Esophagus squamous epithelium (tissue), 5 donors: Measurements from ENCODE around the gene KRTAP22-2. TPM values are rescaled to one million over a fixed set of nuclear protein-coding genes. Genes with fewer than 3 reads are reported as not detected.

Source experiments
- DNase-seq: peaks from one replicate; lab custom pipeline; 2025; lab: John Stamatoyannopoulos, UW
- H3K27ac ChIP-seq, 4 donors: fragments of 200-600 bp; sonication (generic); one replicate each; pipeline ENCODE4 v1.5.1; 2016 to 2019; ENCODE audit warnings: mild to moderate bottlenecking in 1 of 4
- H3K27me3 ChIP-seq, 4 donors: fragments of 200-600 bp; sonication (generic); 1 replicate in 3 of 4; 2 replicates in 1 of 4; pipeline versions ENCODE4 v1.5.1 to v1.6.0; 2017 to 2021; ENCODE audit warnings: antibody characterized with exemption in 1 of 4
- H3K36me3 ChIP-seq, 3 donors: fragments of 200-600 bp; sonication (generic); one replicate each; pipeline ENCODE4 v1.5.1; 2016 to 2019
- H3K4me1 ChIP-seq, 3 donors: fragments of 200-600 bp; sonication (generic); one replicate each; pipeline ENCODE4 v1.5.1; 2017 to 2019
- H3K4me3 ChIP-seq, 4 donors: fragments of 200-600 bp; sonication (generic); 1 replicate in 3 of 4; 2 replicates in 1 of 4; pipeline ENCODE4 v1.5.1; 2016 to 2019; ENCODE audit warnings: mild to moderate bottlenecking in 2 of 4, moderate library complexity in 1 of 4
- H3K9me3 ChIP-seq, 3 donors: fragments of 200-600 bp; sonication (generic); one replicate each; pipeline ENCODE4 v1.5.1; 2016 to 2019
- CTCF ChIP-seq, 6 experiments: fragments of 450-650 bp in 4 of 6; fragments of 200-600 bp in 2 of 6; sonication (generic) in 2 of 6; IDR thresholded peaks; one replicate each; pipeline ENCODE4 v1.5.1; 2016 to 2019; ENCODE audit warnings: antibody characterized with exemption in 6 of 6, mild to moderate bottlenecking in 4 of 6, moderate library complexity in 4 of 6
- POLR2A ChIP-seq, 4 donors: fragments of 450-650 bp; IDR thresholded peaks; one replicate each; pipeline ENCODE4 v1.6.1; 2017; ENCODE audit warnings: antibody characterized with exemption in 4 of 4, mild to moderate bottlenecking in 4 of 4, moderate library complexity in 3 of 4
- WGBS, 2 donors: methylation state at CpG; one replicate each; pipeline ENCODE4 v1.1.5; 2018; 5-methylcytosine and 5-hydroxymethylcytosine counted together
- intact Hi-C: fragments of 100-400 bp; cut with DNase I; formaldehyde crosslinking; loops from one replicate; pipeline ENCODE4 v1.15.0; 2022
- total RNA-seq, 4 donors: library from RNA; depleted of rRNA; stranded (reverse); fragments of >200 nt; gene quantifications; one replicate each; pipeline ENCODE4 v1.1.0, GENCODE V29; 2016
- donor health status: DM: yes; HTN: yes; CAD: no.

The KRTAP22-2 gene
- total RNA-seq, 4 donors from 2014 or later, result not detected

- 96 to 98% methylated on average over 6 of the region's 6 CpGs for WGBS, 2 donors
- intact Hi-C loops, result no loop called here
- H3K4me3 ChIP-seq, result no peak within 1 kb of the TSS
- no peaks in the 10 kb centered on the region for H3K27me3 ChIP-seq
- DNase-seq, result no peak
- H3K27ac ChIP-seq, result no peak within 1 kb of the TSS
- H3K9me3 ChIP-seq, result no peaks in the 10 kb centered on the region
- H3K36me3 ChIP-seq, result no peaks in the 10 kb centered on the region
- H3K4me1 ChIP-seq, result no peaks in the 10 kb centered on the region
- TF ChIP-seq CTCF (IDR thresholded peaks at IDR 0.05) (no peak), POLR2A (IDR thresholded peaks at IDR 0.05) (no peak)
These were observed 8.6 kb upstream of the KRTAP22-2 start, which contains the start of gene KRTAP6-2 for GRCh38 chr21:30598802-30599201. TSS of gene KRTAP6-2 (minus strand) at chr21:30598902. CDS start at chr21:30598874, 28 bp downstream.

GRCh38 chr21:30592140-30592539, 1.9 kb upstream of the KRTAP22-2 start, which contains the start of gene KRTAP6-3:
TSS of gene KRTAP6-3 (plus strand) at chr21:30592440. CDS start at chr21:30592446, 6 bp downstream.
- H3K27ac ChIP-seq, result no peak within 1 kb of the TSS
- no peaks in the 10 kb centered on the region for H3K27me3 ChIP-seq
- no peaks in the 10 kb centered on the region for H3K36me3 ChIP-seq
- no peak for DNase-seq
- intact Hi-C loops, result no loop called here
- H3K4me1 ChIP-seq, result no peaks in the 10 kb centered on the region
- 83 to 86% methylated on average over 3 of the region's 4 CpGs for WGBS, 2 donors
- TF ChIP-seq CTCF (IDR thresholded peaks at IDR 0.05) (no peak), POLR2A (IDR thresholded peaks at IDR 0.05) (no peak)
- no peak within 1 kb of the TSS for H3K4me3 ChIP-seq
- no peaks in the 10 kb centered on the region for H3K9me3 ChIP-seq

- no peak for DNase-seq
- intact Hi-C loops, result no loop called here
- no peak overlapping the region for H3K4me3 ChIP-seq
- WGBS, 2 donors, result 69 to 77% methylated on average over 1 of the region's 1 CpG
- TF ChIP-seq CTCF (IDR thresholded peaks at IDR 0.05) (no peak), POLR2A (IDR thresholded peaks at IDR 0.05) (no peak)
- no peaks in the 10 kb centered on the region for H3K27me3 ChIP-seq
- no peak overlapping the region for H3K27ac ChIP-seq
- no peaks in the 10 kb centered on the region for H3K4me1 ChIP-seq
- H3K36me3 ChIP-seq, result no peaks in the 10 kb centered on the region
- no peaks in the 10 kb centered on the region for H3K9me3 ChIP-seq
These were observed 7.3 kb downstream of the KRTAP22-2 start for GRCh38 chr21:30582870-30583269.

- Histone ChIP-seq H3K36me3 (no peaks in the 10 kb centered on the region), H3K4me1 (no peaks in the 10 kb centered on the region), H3K27me3 (no peaks in the 10 kb centered on the region), H3K4me3 (no peak overlapping the region), H3K27ac (no peak overlapping the region), H3K9me3 (no peaks in the 10 kb centered on the region)
- no peak for TF ChIP-seq CTCF (IDR thresholded peaks at IDR 0.05)
- no peak for TF ChIP-seq POLR2A (IDR thresholded peaks at IDR 0.05)
- intact Hi-C loops, result no loop called here
- DNase-seq, result no peak
- 39 to 49% methylated on average over 3 of the region's 3 CpGs for WGBS, 2 donors
These were observed 10.1 kb downstream of the KRTAP22-2 start for GRCh38 chr21:30580132-30580531.

- TF ChIP-seq POLR2A (IDR thresholded peaks at IDR 0.05) (no peak), CTCF (IDR thresholded peaks at IDR 0.05) (no peak)
- Histone ChIP-seq H3K36me3 (no peaks in the 10 kb centered on the region), H3K27me3 (no peaks in the 10 kb centered on the region), H3K27ac (no peak overlapping the region), H3K4me1 (no peaks in the 10 kb centered on the region), H3K4me3 (no peak overlapping the region), H3K9me3 (no peaks in the 10 kb centered on the region)
- 33 to 48% methylated on average over 1 of the region's 1 CpG for WGBS, 2 donors
- intact Hi-C loops, result no loop called here
- DNase-seq, result no peak
These were observed 10.9 kb downstream of the KRTAP22-2 start for GRCh38 chr21:30579346-30579745.
